Adipocyte (in vitro differentiated cells): ENCODE data around the gene PRKN.

Experiments
- DNase-seq: peaks from one replicate; pipeline ENCODE4 v3.0.0-alpha.2; 2015; ENCODE audit warnings: low read depth
- H3K27me3 ChIP-seq: replicated peaks from 2 replicates; pipeline ENCODE4 v1.7.0; 2013; ENCODE audit warnings: mild to moderate bottlenecking, low read length, moderate library complexity; ENCODE audit not compliant: control insufficient read depth, insufficient read depth
- H3K36me3 ChIP-seq: 2 replicates; pipeline ENCODE4 v1.7.0; 2013; ENCODE audit warnings: low read length, mild to moderate bottlenecking, moderate library complexity; ENCODE audit not compliant: control insufficient read depth, insufficient read depth, severe bottlenecking
- H3K4me1 ChIP-seq: 2 replicates; pipeline ENCODE4 v1.7.0; 2013; ENCODE audit warnings: mild to moderate bottlenecking, low read length, moderate library complexity; ENCODE audit not compliant: control insufficient read depth, insufficient read depth
- H3K4me3 ChIP-seq: 2 replicates; pipeline ENCODE4 v1.7.0; 2013; ENCODE audit warnings: mild to moderate bottlenecking, low read length, moderate library complexity
- H3K9ac ChIP-seq: 2 replicates; pipeline ENCODE4 v1.7.0; 2013; ENCODE audit warnings: mild to moderate bottlenecking, low read length, moderate library complexity
- H3K9me3 ChIP-seq: 2 replicates; pipeline ENCODE4 v1.7.0; 2013; ENCODE audit warnings: mild to moderate bottlenecking, low read length, moderate library complexity; ENCODE audit not compliant: control insufficient read depth

PRKN gene

GRCh38 chr6:161401587-161402309 lies 1325.8 kb downstream of the PRKN start:
- H3K36me3 ChIP-seq = no peaks in the 10 kb centered on the region
- peaks cover 7% of the 10 kb centered on the region for H3K4me1 ChIP-seq
- no peak for DNase-seq
- H3K27me3 ChIP-seq = peaks cover 13% of the 10 kb centered on the region
- peaks cover 21% of the 10 kb centered on the region for H3K9me3 ChIP-seq
- H3K4me3 ChIP-seq = no peak overlapping the region
- no peak overlapping the region for H3K9ac ChIP-seq

- H3K4me1 ChIP-seq = no peaks in the 10 kb centered on the region
- H3K27me3 ChIP-seq = peaks cover 13% of the 10 kb centered on the region
Observed at GRCh38 chr6:161400671-161401070, 1326.9 kb downstream of the PRKN start.

GRCh38 chr6:161396539-161396938 lies 1331.0 kb downstream of the PRKN start:
- Histone ChIP-seq H3K4me1 (peaks cover 4% of the 10 kb centered on the region), H3K4me3 (no peak overlapping the region), H3K9me3 (peaks cover 7% of the 10 kb centered on the region), H3K9ac (no peak overlapping the region), H3K36me3 (no peaks in the 10 kb centered on the region), H3K27me3 (peaks cover 21% of the 10 kb centered on the region)
- no peak for DNase-seq

More at GRCh38 chr6:161400671-161401070, 1326.9 kb downstream of the PRKN start:
- Histone ChIP-seq H3K36me3 (no peaks in the 10 kb centered on the region), H3K9ac (no peak overlapping the region), H3K9me3 (peaks cover 21% of the 10 kb centered on the region), H3K4me3 (no peak overlapping the region)
- DNase-seq = no peak

- Histone ChIP-seq H3K9ac (no peak overlapping the region), H3K27me3 (peaks cover 21% of the 10 kb centered on the region), H3K36me3 (no peaks in the 10 kb centered on the region), H3K4me3 (no peak overlapping the region), H3K4me1 (peaks cover 4% of the 10 kb centered on the region), H3K9me3 (peaks cover 7% of the 10 kb centered on the region)
- DNase-seq = no peak
Observed at GRCh38 chr6:161395716-161396231, 1331.8 kb downstream of the PRKN start.

- DNase-seq = no peak
- Histone ChIP-seq H3K9me3 (peaks cover 7% of the 10 kb centered on the region), H3K36me3 (no peaks in the 10 kb centered on the region), H3K27me3 (peaks cover 21% of the 10 kb centered on the region), H3K4me3 (no peak overlapping the region), H3K9ac (peak overlapping the region; percentile 4), H3K4me1 (peaks cover 4% of the 10 kb centered on the region)
Observed at GRCh38 chr6:161394437-161394836, 1333.1 kb downstream of the PRKN start.

- H3K4me3 ChIP-seq = peak overlapping the region; percentile 58
- H3K9me3 ChIP-seq = peaks cover 7% of the 10 kb centered on the region
- peak; percentile 93 for DNase-seq
- H3K4me1 ChIP-seq = peaks cover 4% of the 10 kb centered on the region
- peak overlapping the region; percentile 4 for H3K9ac ChIP-seq
- H3K27me3 ChIP-seq = peaks cover 21% of the 10 kb centered on the region
- no peaks in the 10 kb centered on the region for H3K36me3 ChIP-seq
Observed at GRCh38 chr6:161393839-161394364, 1333.7 kb downstream of the PRKN start.

- H3K4me3 ChIP-seq = no peak overlapping the region
- no peak for DNase-seq
- peaks cover 16% of the 10 kb centered on the region for H3K27me3 ChIP-seq
- H3K9ac ChIP-seq = no peak overlapping the region
- H3K36me3 ChIP-seq = no peaks in the 10 kb centered on the region
- peaks cover 2% of the 10 kb centered on the region for H3K9me3 ChIP-seq
- H3K4me1 ChIP-seq = peaks cover 4% of the 10 kb centered on the region
Observed at GRCh38 chr6:161393292-161393691, 1334.3 kb downstream of the PRKN start.

GRCh38 chr6:161389756-161390155 lies 1337.8 kb downstream of the PRKN start:
- Histone ChIP-seq H3K4me1 (peaks cover 7% of the 10 kb centered on the region), H3K9ac (no peak overlapping the region), H3K36me3 (no peaks in the 10 kb centered on the region), H3K27me3 (no peaks in the 10 kb centered on the region), H3K9me3 (no peaks in the 10 kb centered on the region), H3K4me3 (no peak overlapping the region)
- no peak for DNase-seq

GRCh38 chr6:161383951-161384350 lies 1343.6 kb downstream of the PRKN start:
- Histone ChIP-seq H3K9me3 (no peaks in the 10 kb centered on the region), H3K4me3 (no peak overlapping the region), H3K36me3 (no peaks in the 10 kb centered on the region), H3K9ac (no peak overlapping the region), H3K27me3 (no peaks in the 10 kb centered on the region), H3K4me1 (peaks cover 3% of the 10 kb centered on the region)
- no peak for DNase-seq

- no peak overlapping the region for H3K9ac ChIP-seq
- no peak overlapping the region for H3K4me3 ChIP-seq
- no peaks in the 10 kb centered on the region for H3K9me3 ChIP-seq
- no peak for DNase-seq
- peaks cover 4% of the 10 kb centered on the region for H3K27me3 ChIP-seq
- H3K36me3 ChIP-seq = no peaks in the 10 kb centered on the region
- peaks cover 4% of the 10 kb centered on the region for H3K4me1 ChIP-seq
Observed at GRCh38 chr6:161379834-161380582, 1347.6 kb downstream of the PRKN start.

- no peak overlapping the region for H3K4me3 ChIP-seq
- no peak for DNase-seq
- H3K27me3 ChIP-seq = peaks cover 4% of the 10 kb centered on the region
- no peaks in the 10 kb centered on the region for H3K9me3 ChIP-seq
- H3K36me3 ChIP-seq = no peaks in the 10 kb centered on the region
- peaks cover 5% of the 10 kb centered on the region for H3K4me1 ChIP-seq
- no peak overlapping the region for H3K9ac ChIP-seq
Observed at GRCh38 chr6:161378115-161378514, 1349.5 kb downstream of the PRKN start.
